SK-N-SH (cell line): Measurements from ENCODE around the gene ZNF775. TPM values are rescaled to one million over a fixed set of nuclear protein-coding genes. Genes with fewer than 3 reads are reported as not detected.

Source experiments
- CTCF ChIA-PET: fragments of 300-600, 350-600 bp; formaldehyde crosslinking; extraction: SDS; loops from one replicate; lab custom pipeline; 2021; lab: Yijun Ruan, JAX
- POLR2A ChIA-PET: fragments of 350-600 bp; sonication (Branson Sonifier 250); formaldehyde crosslinking; extraction: SDS; loops from one replicate; lab custom pipeline; 2020; ENCODE audit warnings: antibody characterized with exemption, inconsistent platforms; lab: Yijun Ruan, JAX
- DNase-seq: peaks from one replicate; pipeline ENCODE4 v3.0.0; 2012
- H2AFZ ChIP-seq: fragments of 200-600 bp; sonication (generic); 2 replicates; pipeline ENCODE4 v1.8.1; 2016; ENCODE audit warnings: antibody characterized with exemption, mild to moderate bottlenecking, low read depth
- H3F3A ChIP-seq: fragments of 200-600 bp; sonication (generic); replicated peaks from 2 replicates; pipeline ENCODE3; 2016; ENCODE audit warnings: antibody characterized with exemption, mild to moderate bottlenecking; ENCODE audit not compliant: insufficient read depth
- H3K27ac ChIP-seq, 2 experiments: fragments of 200-500 bp in 1 of 2; fragments of 200-600 bp in 1 of 2; sonication (Bioruptor generic) in 1 of 2; sonication (generic), shearing (Covaris generic) in 1 of 2; 2 replicates each; pipeline versions ENCODE4 v1.5.1 to v1.6.1; 2014 to 2016; ENCODE audit warnings: low read depth in 2 of 2, inconsistent platforms in 1 of 2, low read length in 1 of 2, mild to moderate bottlenecking in 1 of 2, mixed read lengths in 1 of 2
- H3K27me3 ChIP-seq: fragments of 200-600 bp; sonication (generic), shearing (Covaris generic); 2 replicates; pipeline ENCODE4 v1.6.1; 2016; ENCODE audit warnings: mixed run types; ENCODE audit not compliant: insufficient read depth
- H3K36me3 ChIP-seq, 2 experiments: fragments of 200-500 bp in 1 of 2; fragments of 200-600 bp in 1 of 2; sonication (Bioruptor generic) in 1 of 2; sonication (generic) in 1 of 2; replicated peaks in 1 of 2; 2 replicates each; pipeline versions ENCODE3 to v1.5.1; 2014 to 2016; ENCODE audit warnings: low read length in 1 of 2, mild to moderate bottlenecking in 1 of 2; ENCODE audit not compliant: insufficient read depth in 2 of 2, control insufficient read depth in 1 of 2
- H3K4me1 ChIP-seq, 2 experiments: fragments of 200-500 bp in 1 of 2; fragments of 200-600 bp in 1 of 2; sonication (Bioruptor generic) in 1 of 2; sonication (generic), shearing (Covaris generic) in 1 of 2; 2 replicates each; pipeline versions ENCODE4 v1.5.1 to v1.6.1; 2014 to 2016; ENCODE audit warnings: low read depth in 1 of 2, low read length in 1 of 2, mixed run types in 1 of 2; ENCODE audit not compliant: insufficient read depth in 2 of 2, control insufficient read depth in 1 of 2
- H3K4me2 ChIP-seq: fragments of 200-600 bp; sonication (generic), shearing (Covaris generic); 2 replicates; pipeline ENCODE4 v1.6.1; 2017; ENCODE audit warnings: mixed run types
- H3K4me3 ChIP-seq, 2 experiments: fragments of 200-500 bp in 1 of 2; fragments of 200-600 bp in 1 of 2; sonication (Bioruptor generic) in 1 of 2; sonication (generic), shearing (Covaris generic) in 1 of 2; 2 replicates each; pipeline versions ENCODE4 v1.5.1 to v1.8.1; 2014 to 2016; ENCODE audit warnings: low read depth in 2 of 2, inconsistent platforms in 1 of 2, low read length in 1 of 2, mild to moderate bottlenecking in 1 of 2, mixed read lengths in 1 of 2, moderate library complexity in 1 of 2
- H3K79me2 ChIP-seq: fragments of 200-600 bp; sonication (generic); 2 replicates; pipeline ENCODE4 v1.8.1; 2017; ENCODE audit warnings: mild to moderate bottlenecking; ENCODE audit not compliant: insufficient read depth
- H3K9ac ChIP-seq: fragments of 200-600 bp; sonication (generic); 2 replicates; pipeline ENCODE4 v1.6.1; 2017; ENCODE audit warnings: mixed run types
- H3K9me2 ChIP-seq: fragments of 200-600 bp; sonication (generic); 2 replicates; pipeline ENCODE4 v1.6.1; 2017; ENCODE audit warnings: mixed run types
- H3K9me3 ChIP-seq: fragments of 200-600 bp; sonication (generic); 2 replicates; pipeline ENCODE4 v1.6.1; 2017; ENCODE audit warnings: mixed run types, mild to moderate bottlenecking, moderate library complexity
- H4K20me1 ChIP-seq: fragments of 200-600 bp; sonication (generic); 2 replicates; pipeline ENCODE4 v1.6.1; 2017; ENCODE audit warnings: mild to moderate bottlenecking, mixed run types; ENCODE audit not compliant: insufficient read depth
- EP300 ChIP-seq, 2 experiments: IDR thresholded peaks; 2 replicates each; pipeline versions ENCODE4 v1.4.0 to v1.6.1; 2012; ENCODE audit warnings: borderline replicate concordance in 1 of 2, low read depth in 1 of 2, low read length in 1 of 2
- EZH2phosphoT487 ChIP-seq: fragments of 200-600 bp; sonication (generic); IDR thresholded peaks from 2 replicates; pipeline ENCODE4 v1.6.1; 2017; ENCODE audit warnings: low read depth, mixed run types, mild to moderate bottlenecking, antibody characterized with exemption, moderate library complexity, borderline replicate concordance
- FOXJ3 ChIP-seq: sonication (generic); formaldehyde crosslinking; IDR thresholded peaks from 2 replicates; pipeline ENCODE4 v1.5.1; 2020; ENCODE audit warnings: mild to moderate bottlenecking, missing genetic modification reagents
- JUND ChIP-seq: IDR thresholded peaks from 2 replicates; pipeline ENCODE4 v1.4.0; 2012
- MEF2A ChIP-seq: IDR thresholded peaks from 2 replicates; pipeline ENCODE4 v1.4.0; 2012; ENCODE audit warnings: low read depth, borderline replicate concordance
- RCOR1 ChIP-seq: fragments of 150-350 bp; IDR thresholded peaks from 2 replicates; pipeline ENCODE4 v1.6.1; 2017; ENCODE audit warnings: antibody characterized with exemption, low read length
- RFX5 ChIP-seq: IDR thresholded peaks from 2 replicates; pipeline ENCODE4 v1.6.1; 2012; ENCODE audit warnings: mild to moderate bottlenecking, improper control_type of control experiment, low read length
- RXRA ChIP-seq: IDR thresholded peaks from 2 replicates; pipeline ENCODE4 v1.4.0; 2012; ENCODE audit warnings: low read depth, mild to moderate bottlenecking, borderline replicate concordance
- SIN3A ChIP-seq: IDR thresholded peaks from 2 replicates; pipeline ENCODE4 v1.6.1; 2012; ENCODE audit warnings: low read depth, mild to moderate bottlenecking, low read length, moderate library complexity, borderline replicate concordance
- TCF12 ChIP-seq: IDR thresholded peaks from 2 replicates; pipeline ENCODE4 v1.4.0; 2012
- TEAD4 ChIP-seq: IDR thresholded peaks from 2 replicates; pipeline ENCODE4 v1.4.0; 2012; ENCODE audit warnings: mild to moderate bottlenecking, borderline replicate concordance; ENCODE audit not compliant: insufficient read depth
- WGBS: methylation state at CpG from one replicate; pipeline ENCODE4 v1.1.6; 2017; ENCODE audit warnings: low lambda C conversion rate; 5-methylcytosine and 5-hydroxymethylcytosine counted together
- polyA plus RNA-seq, 3 experiments: library from polyadenylated mRNA; depleted of rRNA; stranded (reverse); fragments of >200 nt; gene quantifications; 2 replicates each; pipeline ENCODE4 v1.2.3, GENCODE V29; 2012
- TF ChIP-seq, protein P1 (sequence below): IDR thresholded peaks from 2 replicates; pipeline ENCODE4 v1.4.0; 2012; ENCODE audit warnings: low read depth, borderline replicate concordance
- TF ChIP-seq, protein P2 (sequence below): IDR thresholded peaks from 2 replicates; pipeline ENCODE4 v1.6.1; 2012; ENCODE audit warnings: mild to moderate bottlenecking, low read depth, low read length, moderate library complexity
- TF ChIP-seq, protein P3 (sequence below): IDR thresholded peaks from 2 replicates; pipeline ENCODE4; 2012

ZNF775 gene
- polyA plus RNA-seq, 1 of the 3 experiments (the other 2 are of a cell fraction): 5.0 TPM

DNA sequence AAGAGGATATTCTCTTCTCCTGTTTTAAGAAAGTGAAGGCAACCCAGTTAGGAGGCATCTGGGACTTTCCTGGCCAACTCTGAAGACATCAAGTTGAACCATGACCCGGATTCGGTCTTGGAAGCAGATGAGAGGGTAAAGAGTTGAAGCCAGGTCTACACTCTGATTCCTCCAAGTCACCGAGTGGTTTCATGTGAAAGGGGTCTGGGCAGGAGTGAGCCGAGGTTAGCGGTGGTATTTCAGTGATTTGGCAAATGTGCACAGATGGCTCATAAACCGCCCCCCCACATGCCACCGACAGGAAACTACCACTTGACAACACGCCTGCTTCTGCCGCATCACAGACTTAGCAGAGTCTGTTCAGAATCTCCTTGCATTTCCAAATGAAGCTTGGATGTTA lies 21.9 kb upstream of the ZNF775 start:
- no peak overlapping the region for H3K27ac ChIP-seq
- WGBS: 77% methylated on average over 9 of the region's 9 CpGs
- POLR2A ChIA-PET: no interaction called here
- CTCF ChIA-PET: interaction anchor here (0.7 to 5.7 kb wide), 16 partner anchors 11 to 92 kb away, joined by 3 to 57 read pairs (median 4); partner anchors contain the start of genes RARRES2 and REPIN1
- no peaks in the 10 kb centered on the region for H3K36me3 ChIP-seq
- no peaks in the 10 kb centered on the region for H3F3A ChIP-seq
- H3K27me3 ChIP-seq: no peaks in the 10 kb centered on the region
- no peak overlapping the region for H3K4me3 ChIP-seq
- H3K9ac ChIP-seq: no peak overlapping the region
- H2AFZ ChIP-seq: no peak overlapping the region
- H3K4me2 ChIP-seq: no peak overlapping the region
- no peaks in the 10 kb centered on the region for H4K20me1 ChIP-seq
- no peaks in the 10 kb centered on the region for H3K4me1 ChIP-seq
- no peaks in the 10 kb centered on the region for H3K9me3 ChIP-seq
- DNase-seq: no peak
- H3K9me2 ChIP-seq: no peaks in the 10 kb centered on the region
- TF ChIP-seq RFX5 (no peak), TEAD4 (no peak), EZH2phosphoT487 (no peak), EP300 (IDR thresholded peaks at IDR 0.05; ENCODE audit: borderline replicate concordance in 1 of 2, low read depth in 1 of 2, low read length in 1 of 2) (no peak), RCOR1 (no peak)
- TF ChIP-seq, protein P1, sequence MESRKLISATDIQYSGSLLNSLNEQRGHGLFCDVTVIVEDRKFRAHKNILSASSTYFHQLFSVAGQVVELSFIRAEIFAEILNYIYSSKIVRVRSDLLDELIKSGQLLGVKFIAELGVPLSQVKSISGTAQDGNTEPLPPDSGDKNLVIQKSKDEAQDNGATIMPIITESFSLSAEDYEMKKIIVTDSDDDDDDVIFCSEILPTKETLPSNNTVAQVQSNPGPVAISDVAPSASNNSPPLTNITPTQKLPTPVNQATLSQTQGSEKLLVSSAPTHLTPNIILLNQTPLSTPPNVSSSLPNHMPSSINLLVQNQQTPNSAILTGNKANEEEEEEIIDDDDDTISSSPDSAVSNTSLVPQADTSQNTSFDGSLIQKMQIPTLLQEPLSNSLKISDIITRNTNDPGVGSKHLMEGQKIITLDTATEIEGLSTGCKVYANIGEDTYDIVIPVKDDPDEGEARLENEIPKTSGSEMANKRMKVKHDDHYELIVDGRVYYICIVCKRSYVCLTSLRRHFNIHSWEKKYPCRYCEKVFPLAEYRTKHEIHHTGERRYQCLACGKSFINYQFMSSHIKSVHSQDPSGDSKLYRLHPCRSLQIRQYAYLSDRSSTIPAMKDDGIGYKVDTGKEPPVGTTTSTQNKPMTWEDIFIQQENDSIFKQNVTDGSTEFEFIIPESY: no peak
- no peaks in the 10 kb centered on the region for H3K79me2 ChIP-seq

DNA sequence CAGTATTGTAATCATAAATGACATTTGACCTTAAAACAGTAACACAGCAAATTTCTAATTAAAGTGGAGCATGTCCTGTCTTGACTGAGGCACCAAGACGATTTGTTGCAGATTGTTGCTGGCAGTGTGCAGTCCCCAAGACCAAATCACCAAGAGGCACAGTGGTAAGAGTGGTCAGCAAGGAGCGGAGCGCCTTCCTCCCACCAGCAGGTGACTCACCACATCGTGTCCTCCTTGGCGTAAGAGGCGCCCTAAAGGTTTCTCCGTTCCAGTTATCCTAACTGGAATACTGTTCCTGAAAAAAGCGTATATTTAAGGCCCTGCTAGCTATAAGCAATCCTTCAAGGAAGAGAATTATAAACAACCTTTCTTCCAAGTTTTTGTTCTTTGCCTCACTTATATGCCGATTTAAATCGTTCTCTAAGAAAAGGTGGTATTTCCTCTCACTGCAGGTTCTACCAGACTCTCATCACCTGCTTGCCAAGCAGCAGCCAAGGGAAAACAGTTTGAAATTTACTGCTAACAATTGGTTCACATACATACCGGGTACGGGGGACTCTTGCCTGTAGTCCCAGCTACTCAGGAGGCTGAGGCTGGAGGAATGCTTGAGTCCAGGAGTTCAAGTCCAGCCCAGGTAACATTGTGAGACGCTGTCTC lies 21.2 kb upstream of the ZNF775 start:
- POLR2A ChIA-PET: interaction anchor here (0.6 kb wide), 1 partner anchor 590 kb away, joined by 3 read pairs; no protein-coding TSS in a partner anchor
- Histone ChIP-seq H3K9ac (no peak overlapping the region), H3K27me3 (no peaks in the 10 kb centered on the region), H3K4me1 (peaks cover 0 to under 1% of the 10 kb centered on the region in 2 experiments; a peak in 1 of 4 replicates), H3K27ac (no peak overlapping the region), H3K4me2 (no peak overlapping the region), H2AFZ (no peak overlapping the region), H3K9me3 (no peaks in the 10 kb centered on the region), H3K36me3 (no peaks in the 10 kb centered on the region), H3K79me2 (no peaks in the 10 kb centered on the region), H3F3A (no peaks in the 10 kb centered on the region), H3K4me3 (no peak overlapping the region), H3K9me2 (no peaks in the 10 kb centered on the region), H4K20me1 (no peaks in the 10 kb centered on the region)
- DNase-seq: no peak
- WGBS: 91% methylated on average over 13 of the region's 13 CpGs
- CTCF ChIA-PET: interaction anchor here (1.0 to 5.7 kb wide), 8 partner anchors 10 to 92 kb away, joined by 3 to 57 read pairs (median 4); partner anchors contain the start of genes RARRES2 and REPIN1
- TF ChIP-seq TCF12 (no peak), RCOR1 (no peak), EP300 (IDR thresholded peaks at IDR 0.05; ENCODE audit: borderline replicate concordance in 1 of 2, low read depth in 1 of 2, low read length in 1 of 2) (no peak), TEAD4 (no peak), FOXJ3 (CRISPR knock-in tag) (no peak), JUND (no peak), RXRA (no peak), MEF2A (no peak), SIN3A (no peak)
- TF ChIP-seq, protein P2, sequence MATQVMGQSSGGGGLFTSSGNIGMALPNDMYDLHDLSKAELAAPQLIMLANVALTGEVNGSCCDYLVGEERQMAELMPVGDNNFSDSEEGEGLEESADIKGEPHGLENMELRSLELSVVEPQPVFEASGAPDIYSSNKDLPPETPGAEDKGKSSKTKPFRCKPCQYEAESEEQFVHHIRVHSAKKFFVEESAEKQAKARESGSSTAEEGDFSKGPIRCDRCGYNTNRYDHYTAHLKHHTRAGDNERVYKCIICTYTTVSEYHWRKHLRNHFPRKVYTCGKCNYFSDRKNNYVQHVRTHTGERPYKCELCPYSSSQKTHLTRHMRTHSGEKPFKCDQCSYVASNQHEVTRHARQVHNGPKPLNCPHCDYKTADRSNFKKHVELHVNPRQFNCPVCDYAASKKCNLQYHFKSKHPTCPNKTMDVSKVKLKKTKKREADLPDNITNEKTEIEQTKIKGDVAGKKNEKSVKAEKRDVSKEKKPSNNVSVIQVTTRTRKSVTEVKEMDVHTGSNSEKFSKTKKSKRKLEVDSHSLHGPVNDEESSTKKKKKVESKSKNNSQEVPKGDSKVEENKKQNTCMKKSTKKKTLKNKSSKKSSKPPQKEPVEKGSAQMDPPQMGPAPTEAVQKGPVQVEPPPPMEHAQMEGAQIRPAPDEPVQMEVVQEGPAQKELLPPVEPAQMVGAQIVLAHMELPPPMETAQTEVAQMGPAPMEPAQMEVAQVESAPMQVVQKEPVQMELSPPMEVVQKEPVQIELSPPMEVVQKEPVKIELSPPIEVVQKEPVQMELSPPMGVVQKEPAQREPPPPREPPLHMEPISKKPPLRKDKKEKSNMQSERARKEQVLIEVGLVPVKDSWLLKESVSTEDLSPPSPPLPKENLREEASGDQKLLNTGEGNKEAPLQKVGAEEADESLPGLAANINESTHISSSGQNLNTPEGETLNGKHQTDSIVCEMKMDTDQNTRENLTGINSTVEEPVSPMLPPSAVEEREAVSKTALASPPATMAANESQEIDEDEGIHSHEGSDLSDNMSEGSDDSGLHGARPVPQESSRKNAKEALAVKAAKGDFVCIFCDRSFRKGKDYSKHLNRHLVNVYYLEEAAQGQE: no peak
- TF ChIP-seq, protein P3, sequence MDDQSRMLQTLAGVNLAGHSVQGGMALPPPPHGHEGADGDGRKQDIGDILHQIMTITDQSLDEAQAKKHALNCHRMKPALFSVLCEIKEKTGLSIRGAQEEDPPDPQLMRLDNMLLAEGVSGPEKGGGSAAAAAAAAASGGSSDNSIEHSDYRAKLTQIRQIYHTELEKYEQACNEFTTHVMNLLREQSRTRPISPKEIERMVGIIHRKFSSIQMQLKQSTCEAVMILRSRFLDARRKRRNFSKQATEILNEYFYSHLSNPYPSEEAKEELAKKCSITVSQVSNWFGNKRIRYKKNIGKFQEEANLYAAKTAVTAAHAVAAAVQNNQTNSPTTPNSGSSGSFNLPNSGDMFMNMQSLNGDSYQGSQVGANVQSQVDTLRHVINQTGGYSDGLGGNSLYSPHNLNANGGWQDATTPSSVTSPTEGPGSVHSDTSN: no peak
- TF ChIP-seq, protein P1: no peak
